Measurements from ENCODE around the gene BLID. TPM values are rescaled to one million over a fixed set of nuclear protein-coding genes. Genes with fewer than 3 reads are reported as not detected.

Gene BLID
- total and polyA plus RNA-seq, 10 of the 15 experiments (the other 5 are each of a cell fraction or from before 2014, with no cell fraction given), result not detected

- FAIRE-seq (no peak), ATAC-seq (no peak), DNase-seq (ENCODE audit: low read depth, low spot score) (no peak)
- no peaks in the 10 kb centered on the region for H3K79me2 ChIP-seq (ENCODE audit: control insufficient read depth, insufficient read depth, low read length)
- no peaks in the 10 kb centered on the region for H4K20me1 ChIP-seq (ENCODE audit: control insufficient read depth, insufficient read depth)
- H3K27ac ChIP-seq (ENCODE audit: control insufficient read depth, insufficient read depth), result no peak overlapping the region
- H3K4me3 ChIP-seq, result no peak overlapping the region
- in situ Hi-C loops (cut with MboI) (no loop called here), intact Hi-C loops (cut with micrococcal nuclease; ENCODE audit: unreplicated experiment) (no loop called here)
- H3K36me3 ChIP-seq (ENCODE audit: control insufficient read depth in 2 of 2, insufficient read depth in 2 of 2, low read length in 1 of 2), result no peaks in the 10 kb centered on the region
- ChIA-PET POLR2A (no interaction called here), SMC1A (ENCODE audit: uncharacterized antibody, unreplicated experiment) (no interaction called here), RAD21 (ENCODE audit: unreplicated experiment) (no interaction called here), CTCF (no interaction called here)
- H3K4me1 ChIP-seq (ENCODE audit: control insufficient read depth, insufficient read depth, low read length), result no peaks in the 10 kb centered on the region
- WGBS (ENCODE audit: insufficient coverage, insufficient replicate concordance, low lambda C conversion rate, missing lambda C conversion rate), result 18% methylated on average over 3 of the region's 3 CpGs
- H2AFZ ChIP-seq (ENCODE audit: control insufficient read depth, low read depth, low read length), result no peak overlapping the region
- H3K9me3 ChIP-seq (replicated peaks; ENCODE audit: control insufficient read depth, insufficient read depth, low read length), result no peaks in the 10 kb centered on the region
- H3K9ac ChIP-seq (ENCODE audit: control insufficient read depth, insufficient read depth, low read length), result no peak overlapping the region
- H3K27me3 ChIP-seq (replicated peaks in 1 of 2; ENCODE audit: control insufficient read depth in 2 of 2, insufficient read depth in 2 of 2, low read length in 1 of 2), result no peaks in the 10 kb centered on the region; a peak in 1 of 4 replicates
- no peak overlapping the region for H3K4me2 ChIP-seq (ENCODE audit: control insufficient read depth, insufficient read depth)
- TF ChIP-seq KLF5 (IDR thresholded peaks at IDR 0.05; ENCODE audit: partially characterized antibody), result no peak
- no peak for TF ChIP-seq RAD51 (IDR thresholded peaks at IDR 0.05)
- no peak for TF ChIP-seq EGR1 (IDR thresholded peaks at IDR 0.05; ENCODE audit: borderline replicate concordance in 1 of 2, low read depth in 2 of 2, low read length in 2 of 2)
- TF ChIP-seq CBX5 (IDR thresholded peaks at IDR 0.05; ENCODE audit: low read depth), result no peak
- TF ChIP-seq IRF4 (IDR thresholded peaks at IDR 0.05; ENCODE audit: low read depth, low read length), result no peak
- TF ChIP-seq POU2F2 (IDR thresholded peaks at IDR 0.05; ENCODE audit: borderline replicate concordance, low read depth, low read length), result no peak
- no peak for TF ChIP-seq EP300 (IDR thresholded peaks at IDR 0.05; ENCODE audit: borderline replicate concordance in 1 of 2, control insufficient read depth in 1 of 2, low read depth in 2 of 2, low read length in 2 of 2)
- no peak for TF ChIP-seq CREB1 (IDR thresholded peaks at IDR 0.05; ENCODE audit: low read depth)
- TF ChIP-seq POLR2A (IDR thresholded peaks at IDR 0.05; ENCODE audit: low read depth, low read length), result no peak
- no peak for TF ChIP-seq HDAC2 (IDR thresholded peaks at IDR 0.05)
- no peak for TF ChIP-seq ZNF24 (IDR thresholded peaks at IDR 0.05)
- TF ChIP-seq RELB (IDR thresholded peaks at IDR 0.05; ENCODE audit: low read depth), result no peak
- no peak for TF ChIP-seq KDM1A (IDR thresholded peaks at IDR 0.05; ENCODE audit: borderline replicate concordance)
- TF ChIP-seq POLR2AphosphoS5 (IDR thresholded peaks at IDR 0.05; ENCODE audit: low read length), result no peak
- TF ChIP-seq SMC3 (IDR thresholded peaks at IDR 0.05; ENCODE audit: borderline replicate concordance, low read length), result no peak
- TF ChIP-seq SMAD5 (IDR thresholded peaks at IDR 0.05; ENCODE audit: low read depth), result no peak
- no peak for TF ChIP-seq REST (IDR thresholded peaks at IDR 0.05; ENCODE audit: low read depth, low read length)
- TF ChIP-seq E2F4 (IDR thresholded peaks at IDR 0.05; ENCODE audit: low read depth, low read length), result no peak
- BruUV-seq (replicated peaks), result no TSS peak
Observed at GRCh38 chr11:122075016-122075415, 41.0 kb downstream of the BLID start.
